Activated CD8-positive, alpha-beta memory T cell treated with anti-CD3 and anti-CD28 coated beads, Interleukin-2, amount 50 U/mL, for 1 hour (primary cell): Measurements from ENCODE around the gene AMMECR1.
A peak's percentile ranks its signal among the peaks of the same experiment; 100 is the strongest.
"Not testable (repeated sequence)": the region's sequence is repeated elsewhere in the genome, so short reads cannot be mapped to it uniquely, and the experiment has no call there.

Experiments used
- DNase-seq: peaks from one replicate; pipeline ENCODE4 v3.0.0-alpha.2; 2020; ENCODE audit errors: extremely low read depth

Gene AMMECR1

GRCh38 chrX:110258552-110258951 lies 59.3 kb downstream of the AMMECR1 start:
- DNase-seq = no peak

DNA sequence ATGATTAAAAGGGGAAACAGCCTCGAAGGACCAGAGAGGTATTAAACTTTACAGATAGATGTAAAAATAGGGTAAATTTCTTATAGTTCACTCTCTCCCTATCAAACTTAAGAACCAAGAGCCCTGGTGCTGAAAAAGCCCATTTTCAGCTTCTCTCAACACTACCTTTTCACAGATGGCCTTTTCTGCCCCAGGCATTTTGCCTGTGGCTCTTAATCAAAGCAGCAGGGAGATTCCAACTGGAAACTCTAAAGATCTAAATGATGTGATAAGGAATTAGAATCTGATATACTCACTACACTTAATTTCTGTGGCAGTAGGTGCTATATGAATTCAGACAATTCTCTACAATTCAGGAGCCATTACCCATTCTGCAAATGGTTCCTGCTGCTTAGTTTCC lies 60.0 kb downstream of the AMMECR1 start:
- DNase-seq = no peak

GRCh38 chrX:110252711-110253110 lies 65.2 kb downstream of the AMMECR1 start:
- DNase-seq = no peak

DNA sequence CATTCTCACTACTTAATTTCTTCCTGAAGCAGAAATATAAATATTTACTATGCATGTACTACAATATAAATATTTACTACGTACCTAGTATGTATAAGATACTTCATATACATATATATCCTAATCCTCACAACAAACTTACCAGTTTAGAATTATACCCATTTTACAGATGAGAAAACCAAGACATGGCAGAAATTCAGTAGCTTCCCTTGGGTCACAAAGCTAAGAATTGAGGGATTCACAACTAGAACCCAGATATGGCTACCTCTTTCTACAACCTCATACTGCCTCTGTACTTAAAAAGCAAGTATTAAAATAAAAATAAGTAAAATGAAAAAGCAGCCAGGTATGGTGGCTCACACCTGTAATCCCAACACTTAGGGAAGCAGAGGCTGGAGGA lies 65.9 kb downstream of the AMMECR1 start:
- DNase-seq = no peak

GRCh38 chrX:110251526-110251925 lies 66.4 kb downstream of the AMMECR1 start:
- no peak for DNase-seq

- DNase-seq = no peak
Measured at GRCh38 chrX:110250847-110251246, 67.0 kb downstream of the AMMECR1 start.

- DNase-seq = no peak
Measured at GRCh38 chrX:110248578-110248977, 69.3 kb downstream of the AMMECR1 start.

GRCh38 chrX:110245011-110245410 lies 72.9 kb downstream of the AMMECR1 start:
- no peak for DNase-seq

- DNase-seq = no peak
Measured at GRCh38 chrX:110242371-110242770, 75.5 kb downstream of the AMMECR1 start.

DNA sequence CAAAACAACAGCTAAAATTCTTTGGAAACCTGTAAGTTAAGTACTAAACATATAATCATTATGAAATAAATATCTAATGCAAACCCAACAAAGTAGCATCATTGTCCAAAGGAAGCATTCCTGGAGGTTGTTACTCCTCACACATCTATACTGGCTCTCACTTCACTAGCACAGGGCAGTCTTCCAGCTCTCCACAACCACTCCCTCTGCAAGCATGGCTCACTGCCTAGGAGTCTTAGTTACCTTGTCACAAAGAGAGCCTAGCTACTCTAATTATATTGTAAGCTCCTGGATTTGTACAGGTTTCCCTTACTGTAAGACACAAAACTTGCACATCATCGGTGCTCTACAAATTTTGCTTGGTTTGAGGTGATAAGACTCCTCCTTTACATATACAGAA lies 76.1 kb downstream of the AMMECR1 start:
- DNase-seq = no peak

GRCh38 chrX:110238259-110238658 lies 79.6 kb downstream of the AMMECR1 start:
- DNase-seq = not testable (repeated sequence)

GRCh38 chrX:110231485-110231884 lies 86.4 kb downstream of the AMMECR1 start:
- DNase-seq = not testable (repeated sequence)

- DNase-seq = peak; percentile 14
Measured at GRCh38 chrX:110229497-110230111, 88.3 kb downstream of the AMMECR1 start.

DNA sequence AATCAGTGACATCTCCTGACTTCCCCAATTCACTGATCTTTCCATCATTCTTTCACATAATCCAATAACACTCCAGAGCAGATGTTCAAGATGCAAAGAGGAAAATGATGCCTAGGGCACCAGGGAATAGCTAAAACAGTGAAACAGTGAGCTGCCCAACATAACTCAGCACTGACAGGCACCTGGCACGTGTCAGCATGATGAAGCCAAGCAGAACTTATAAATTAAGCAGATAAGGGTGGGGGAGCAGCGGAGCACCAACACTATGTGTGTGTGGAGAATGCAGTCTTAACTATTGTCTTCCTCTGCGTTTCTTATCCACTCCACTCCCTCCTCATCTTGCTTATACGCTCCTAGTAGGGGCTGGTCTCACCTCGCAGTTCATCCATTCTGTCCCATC lies 89.4 kb downstream of the AMMECR1 start:
- no peak for DNase-seq

DNA sequence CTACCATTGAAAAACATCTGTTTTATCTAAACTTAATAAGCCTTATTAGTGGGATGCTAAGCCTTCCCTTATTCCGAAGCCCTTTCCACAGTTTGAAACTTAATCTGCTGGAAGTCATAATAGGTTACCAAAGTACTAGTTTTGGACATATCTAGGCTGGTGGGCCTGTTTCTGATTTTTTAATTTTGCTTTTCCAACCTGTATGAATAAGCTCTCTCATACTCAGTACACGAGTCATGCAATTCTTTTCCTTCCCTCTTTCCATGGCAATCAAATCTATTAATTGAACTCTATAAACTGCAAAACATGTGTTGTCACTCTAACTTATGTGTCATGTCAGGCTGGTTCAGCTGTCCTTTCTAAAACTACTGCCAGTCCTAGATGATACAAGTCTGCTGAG lies 91.0 kb downstream of the AMMECR1 start:
- no peak for DNase-seq

DNA sequence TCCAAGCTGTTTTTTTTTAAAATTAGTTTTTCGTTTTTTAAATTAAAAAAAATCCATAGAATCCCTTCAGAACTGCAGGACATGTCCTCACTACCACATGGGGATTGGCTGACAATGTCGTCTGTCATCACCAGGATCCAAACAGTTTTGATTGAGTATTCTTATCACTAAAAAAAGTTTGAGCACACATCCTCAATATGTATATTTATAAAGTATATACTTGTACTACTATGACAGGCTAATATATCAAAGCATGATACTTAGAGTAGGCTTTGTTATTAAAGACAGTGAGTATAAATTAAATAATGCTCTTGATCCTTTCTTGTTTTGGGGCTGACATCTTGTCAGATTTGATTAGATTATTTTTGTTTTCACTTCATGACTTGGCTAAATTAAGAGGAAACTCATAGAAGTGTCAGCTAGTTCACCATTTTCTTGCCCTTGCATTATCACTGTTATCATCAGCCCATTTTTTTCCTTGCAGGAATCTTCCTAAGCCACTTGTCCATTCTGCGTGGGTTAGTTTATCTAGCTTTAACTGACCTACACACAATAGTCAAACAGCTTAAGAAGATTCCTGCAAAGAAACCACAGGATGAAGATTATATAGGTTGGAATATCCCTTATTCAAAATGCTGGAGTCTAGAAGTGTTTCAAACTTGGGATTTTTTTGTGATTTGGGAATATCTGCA lies 92.8 kb downstream of the AMMECR1 start:
- DNase-seq = no peak

GRCh38 chrX:110222497-110223257 lies 95.2 kb downstream of the AMMECR1 start:
- no peak for DNase-seq

GRCh38 chrX:110219920-110220319 lies 98.0 kb downstream of the AMMECR1 start:
- DNase-seq = no peak

- DNase-seq = no peak
Measured at GRCh38 chrX:110218591-110218990, 99.3 kb downstream of the AMMECR1 start.

DNA sequence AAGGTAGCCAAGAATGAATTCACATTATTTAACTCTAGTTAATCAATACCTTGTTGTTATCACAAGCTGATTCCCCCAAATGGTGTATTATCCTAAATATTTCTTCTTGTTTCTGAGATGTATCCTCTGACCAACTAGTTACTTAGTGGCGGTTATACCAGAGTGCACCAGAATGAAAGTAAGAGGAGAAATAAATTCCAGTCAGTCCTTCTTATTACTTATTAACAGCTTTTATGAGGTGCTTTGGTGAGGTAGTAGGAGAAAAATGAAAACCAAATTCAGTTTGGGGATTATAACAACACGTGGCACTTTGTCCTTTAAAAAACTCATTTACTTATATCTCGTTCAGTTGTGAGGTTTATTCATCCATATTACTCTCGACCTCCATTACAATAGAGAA lies 101.9 kb downstream of the AMMECR1 start:
- DNase-seq = no peak

GRCh38 chrX:110215411-110215810 lies 102.5 kb downstream of the AMMECR1 start:
- DNase-seq = no peak

DNA sequence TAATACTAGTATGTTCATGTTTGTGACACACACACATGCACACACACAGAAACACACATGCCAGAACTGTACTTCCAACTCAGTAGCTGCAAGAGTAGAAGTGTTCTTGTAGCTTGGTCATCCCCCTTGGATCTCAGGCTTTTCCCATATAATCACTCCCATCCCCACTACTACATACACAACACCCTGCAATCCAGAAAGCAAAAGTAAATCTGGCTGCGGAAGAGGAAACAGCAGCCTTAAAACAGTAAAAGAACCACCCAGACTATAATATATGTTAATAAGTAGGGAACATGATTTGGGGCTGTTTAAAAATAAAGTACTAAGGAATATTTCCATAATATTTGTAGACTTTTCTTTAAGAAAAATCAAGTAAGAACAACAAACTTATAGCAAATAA lies 103.2 kb downstream of the AMMECR1 start:
- no peak for DNase-seq

DNA sequence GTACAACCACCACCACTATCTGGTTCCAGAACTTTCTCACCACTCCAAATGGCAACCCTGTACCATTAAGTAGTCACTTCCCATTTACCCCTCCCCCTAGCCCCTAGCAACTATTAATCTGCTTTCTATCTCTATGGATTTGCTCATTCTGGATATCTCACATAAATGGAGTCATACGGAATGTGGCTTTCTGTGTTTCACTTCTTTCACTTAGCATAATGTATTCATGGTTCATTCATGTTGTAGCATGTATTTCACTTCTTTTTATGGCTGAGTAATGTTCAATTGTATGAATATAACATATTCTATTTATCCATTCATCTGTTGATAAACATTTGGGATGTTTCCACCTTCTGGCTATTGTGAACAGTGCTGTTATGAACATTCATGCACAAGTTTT lies 104.7 kb downstream of the AMMECR1 start:
- no peak for DNase-seq
